HL-60 (cell line): ENCODE results near the gene OR5K4.

Experiments used
- DNase-seq, 2 experiments: peaks; one replicate each; pipeline ENCODE4 v3.0.0-alpha.2; 2010 to 2020; ENCODE audit warnings: low read depth in 1 of 2, low spot score in 1 of 2
- H3K27ac ChIP-seq: fragments of 250-450 bp; sonication (Bioruptor Pico); replicated peaks from 2 replicates; pipeline ENCODE4 v1.5.1; 2020; ENCODE audit warnings: mild to moderate bottlenecking, moderate library complexity
- H3K27me3 ChIP-seq: fragments of 250-450 bp; sonication (Bioruptor Pico); 2 replicates; pipeline ENCODE4 v1.5.1; 2021; ENCODE audit warnings: mild to moderate bottlenecking, moderate library complexity; ENCODE audit not compliant: insufficient read depth, poor library complexity, severe bottlenecking
- H3K4me3 ChIP-seq: replicated peaks from 2 replicates; pipeline ENCODE4 v1.5.1; 2011; ENCODE audit warnings: mild to moderate bottlenecking, control low read depth, low read length; ENCODE audit not compliant: insufficient read depth
- GABPA ChIP-seq: IDR thresholded peaks from 2 replicates; pipeline ENCODE4 v1.6.1; 2012; ENCODE audit warnings: low read depth
- POLR2AphosphoS5 ChIP-seq: IDR thresholded peaks from 2 replicates; pipeline ENCODE4 v1.6.1; 2012; ENCODE audit warnings: low read depth
- SPI1 ChIP-seq: IDR thresholded peaks from 2 replicates; pipeline ENCODE4 v1.6.1; 2012; ENCODE audit warnings: low read depth, mild to moderate bottlenecking, borderline replicate concordance
- TF ChIP-seq, protein P1 (sequence below): IDR thresholded peaks from one replicate; pipeline ENCODE4 v1.5.1; 2011; ENCODE audit warnings: low read length, control low read depth, inconsistent platforms; ENCODE audit not compliant: insufficient read depth
- TF ChIP-seq, protein P2 (sequence below): IDR thresholded peaks from 2 replicates; pipeline ENCODE4 v1.6.1; 2012; ENCODE audit warnings: low read depth; ENCODE audit not compliant: insufficient replicate concordance

OR5K4 gene

DNA sequence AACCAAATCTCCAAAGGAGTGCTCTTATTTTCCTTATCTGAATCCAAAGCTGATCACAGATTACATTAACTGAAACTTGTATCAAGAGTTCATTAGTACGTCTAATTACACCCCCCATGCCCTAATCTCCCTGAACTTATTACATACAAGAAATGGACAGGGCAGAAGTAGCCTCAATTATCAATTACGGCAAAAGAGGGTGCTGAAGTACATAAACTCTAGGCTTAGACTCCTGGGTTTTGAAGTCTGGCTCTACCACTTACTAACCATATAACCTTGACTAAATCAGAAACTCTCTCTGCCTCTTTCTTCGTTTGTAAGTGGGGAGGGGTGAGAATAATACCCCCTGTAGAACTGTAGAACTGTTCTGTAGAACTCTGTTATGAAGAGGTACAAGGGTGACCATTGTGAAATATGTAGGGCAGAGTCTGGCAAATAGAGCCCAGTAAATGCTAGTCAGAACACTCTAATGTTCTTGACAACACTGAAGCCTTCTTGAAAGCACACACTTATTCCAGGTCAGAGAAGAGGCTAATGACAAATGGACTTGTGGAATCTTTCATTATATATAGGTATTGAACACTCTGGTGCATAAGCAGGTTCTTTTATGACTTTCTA, 19.6 kb upstream of the OR5K4 start:
- TF ChIP-seq SPI1 (no peak), POLR2AphosphoS5 (no peak), GABPA (no peak)
- TF ChIP-seq, protein P1, sequence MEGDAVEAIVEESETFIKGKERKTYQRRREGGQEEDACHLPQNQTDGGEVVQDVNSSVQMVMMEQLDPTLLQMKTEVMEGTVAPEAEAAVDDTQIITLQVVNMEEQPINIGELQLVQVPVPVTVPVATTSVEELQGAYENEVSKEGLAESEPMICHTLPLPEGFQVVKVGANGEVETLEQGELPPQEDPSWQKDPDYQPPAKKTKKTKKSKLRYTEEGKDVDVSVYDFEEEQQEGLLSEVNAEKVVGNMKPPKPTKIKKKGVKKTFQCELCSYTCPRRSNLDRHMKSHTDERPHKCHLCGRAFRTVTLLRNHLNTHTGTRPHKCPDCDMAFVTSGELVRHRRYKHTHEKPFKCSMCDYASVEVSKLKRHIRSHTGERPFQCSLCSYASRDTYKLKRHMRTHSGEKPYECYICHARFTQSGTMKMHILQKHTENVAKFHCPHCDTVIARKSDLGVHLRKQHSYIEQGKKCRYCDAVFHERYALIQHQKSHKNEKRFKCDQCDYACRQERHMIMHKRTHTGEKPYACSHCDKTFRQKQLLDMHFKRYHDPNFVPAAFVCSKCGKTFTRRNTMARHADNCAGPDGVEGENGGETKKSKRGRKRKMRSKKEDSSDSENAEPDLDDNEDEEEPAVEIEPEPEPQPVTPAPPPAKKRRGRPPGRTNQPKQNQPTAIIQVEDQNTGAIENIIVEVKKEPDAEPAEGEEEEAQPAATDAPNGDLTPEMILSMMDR = no peak
- TF ChIP-seq, protein P2, sequence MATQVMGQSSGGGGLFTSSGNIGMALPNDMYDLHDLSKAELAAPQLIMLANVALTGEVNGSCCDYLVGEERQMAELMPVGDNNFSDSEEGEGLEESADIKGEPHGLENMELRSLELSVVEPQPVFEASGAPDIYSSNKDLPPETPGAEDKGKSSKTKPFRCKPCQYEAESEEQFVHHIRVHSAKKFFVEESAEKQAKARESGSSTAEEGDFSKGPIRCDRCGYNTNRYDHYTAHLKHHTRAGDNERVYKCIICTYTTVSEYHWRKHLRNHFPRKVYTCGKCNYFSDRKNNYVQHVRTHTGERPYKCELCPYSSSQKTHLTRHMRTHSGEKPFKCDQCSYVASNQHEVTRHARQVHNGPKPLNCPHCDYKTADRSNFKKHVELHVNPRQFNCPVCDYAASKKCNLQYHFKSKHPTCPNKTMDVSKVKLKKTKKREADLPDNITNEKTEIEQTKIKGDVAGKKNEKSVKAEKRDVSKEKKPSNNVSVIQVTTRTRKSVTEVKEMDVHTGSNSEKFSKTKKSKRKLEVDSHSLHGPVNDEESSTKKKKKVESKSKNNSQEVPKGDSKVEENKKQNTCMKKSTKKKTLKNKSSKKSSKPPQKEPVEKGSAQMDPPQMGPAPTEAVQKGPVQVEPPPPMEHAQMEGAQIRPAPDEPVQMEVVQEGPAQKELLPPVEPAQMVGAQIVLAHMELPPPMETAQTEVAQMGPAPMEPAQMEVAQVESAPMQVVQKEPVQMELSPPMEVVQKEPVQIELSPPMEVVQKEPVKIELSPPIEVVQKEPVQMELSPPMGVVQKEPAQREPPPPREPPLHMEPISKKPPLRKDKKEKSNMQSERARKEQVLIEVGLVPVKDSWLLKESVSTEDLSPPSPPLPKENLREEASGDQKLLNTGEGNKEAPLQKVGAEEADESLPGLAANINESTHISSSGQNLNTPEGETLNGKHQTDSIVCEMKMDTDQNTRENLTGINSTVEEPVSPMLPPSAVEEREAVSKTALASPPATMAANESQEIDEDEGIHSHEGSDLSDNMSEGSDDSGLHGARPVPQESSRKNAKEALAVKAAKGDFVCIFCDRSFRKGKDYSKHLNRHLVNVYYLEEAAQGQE = no peak
- H3K27ac ChIP-seq = no peak overlapping the region
- DNase-seq = no peak
- H3K27me3 ChIP-seq = no peaks in the 10 kb centered on the region
- H3K4me3 ChIP-seq = no peak overlapping the region

DNA sequence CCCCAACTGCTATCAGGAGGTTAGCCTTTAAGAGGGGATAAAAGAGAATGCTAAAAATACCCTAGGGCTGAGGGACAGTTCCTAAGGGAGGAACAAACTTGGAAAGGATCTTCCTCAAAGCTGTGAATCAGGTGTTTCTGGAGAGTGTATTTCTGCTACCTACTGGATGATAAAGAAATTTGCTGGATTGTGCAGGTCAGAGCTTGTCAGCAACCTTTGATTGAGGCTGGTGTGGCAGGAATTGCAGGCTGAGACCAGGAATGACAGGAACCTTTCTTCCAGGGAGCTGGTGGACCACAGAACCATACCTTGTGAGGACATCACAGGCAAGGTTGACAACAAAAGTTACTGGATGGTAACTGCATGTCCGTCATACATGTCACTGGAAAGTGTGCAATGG, 14.6 kb upstream of the OR5K4 start:
- DNase-seq = no peak
- Histone ChIP-seq H3K4me3 (no peak overlapping the region), H3K27me3 (no peaks in the 10 kb centered on the region), H3K27ac (no peak overlapping the region)
- TF ChIP-seq SPI1 (no peak), GABPA (no peak), POLR2AphosphoS5 (no peak)
- TF ChIP-seq, protein P2 = no peak
- TF ChIP-seq, protein P1 = no peak

DNA sequence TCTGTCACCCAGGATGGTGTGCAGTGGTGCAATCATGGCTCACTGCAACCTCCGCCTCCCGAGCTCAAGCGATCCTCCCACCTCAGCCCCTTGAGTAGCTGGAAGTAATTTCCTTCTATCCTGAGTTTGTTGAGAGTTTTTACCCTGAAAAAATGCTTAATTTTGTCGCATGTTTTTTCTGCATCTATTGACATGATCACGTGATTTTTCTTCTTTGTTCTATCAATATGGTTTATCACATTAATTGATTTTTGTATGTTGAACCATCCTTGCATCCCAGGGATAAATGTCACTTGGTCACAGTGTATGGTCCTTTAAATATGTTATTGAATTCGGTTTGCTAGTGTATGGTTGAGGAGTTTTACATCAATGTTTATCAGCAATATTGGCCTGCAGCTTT, 11.9 kb upstream of the OR5K4 start:
- H3K4me3 ChIP-seq = no peak overlapping the region
- H3K27me3 ChIP-seq = no peaks in the 10 kb centered on the region
- TF ChIP-seq SPI1 = no peak
- no peak for TF ChIP-seq POLR2AphosphoS5
- TF ChIP-seq GABPA = no peak
- TF ChIP-seq, protein P2 = no peak
- TF ChIP-seq, protein P1 = no peak
- no peak for DNase-seq
- no peak overlapping the region for H3K27ac ChIP-seq
